K562 (cell line): ENCODE measurements around the gene TMED4. TPM values are rescaled to one million over a fixed set of nuclear protein-coding genes. Genes with fewer than 3 reads are reported as not detected.

Experiments
- CEBPG ChIP-seq, 3 experiments: fragments of 200-800 bp in 1 of 3; sonication (Bioruptor generic) in 1 of 3; sonication (generic) in 1 of 3; formaldehyde crosslinking in 1 of 3; IDR thresholded peaks in 2 of 3; conservative IDR thresholded peaks in 1 of 3; 2 replicates each; pipeline versions ENCODE4 v1.6.1 to v1.8.0; 2016 to 2022; ENCODE audit warnings: missing compliant biosample characterization in 2 of 3, missing genetic modification characterization in 2 of 3, mild to moderate bottlenecking in 1 of 3, missing genetic modification reagents in 1 of 3
- ETV1 ChIP-seq: fragments of 450-650 bp; conservative IDR thresholded peaks from 2 replicates; pipeline ENCODE4 v1.6.1; 2016; ENCODE audit warnings: missing genetic modification characterization, control low read depth, low read depth, missing compliant biosample characterization
- GABPA ChIP-seq: fragments of 200-800 bp; sonication (Bioruptor generic); conservative IDR thresholded peaks from 2 replicates; pipeline ENCODE4 v1.6.1; 2016; ENCODE audit warnings: low read depth, missing genetic modification characterization, missing compliant biosample characterization
- HMGN3 ChIP-seq: IDR thresholded peaks from 2 replicates; pipeline ENCODE4 v1.6.1; 2011; ENCODE audit warnings: borderline replicate concordance, low read depth, mild to moderate bottlenecking, mixed read lengths, low read length; ENCODE audit not compliant: insufficient read length; ENCODE audit errors: extremely low read depth
- NFYB ChIP-seq: IDR thresholded peaks from 2 replicates; pipeline ENCODE4 v1.6.1; 2011; ENCODE audit warnings: mild to moderate bottlenecking, moderate library complexity; ENCODE audit not compliant: insufficient read length; ENCODE audit errors: extremely low read depth
- TCFL5 ChIP-seq: fragments of 250-450 bp; sonication (Bioruptor Pico); conservative IDR thresholded peaks from 2 replicates; pipeline ENCODE4 v1.6.1; 2021; ENCODE audit warnings: mild to moderate bottlenecking, moderate library complexity, matching md5 sums
- ZNF76 ChIP-seq: fragments of 250-450 bp; sonication (Bioruptor Pico); IDR thresholded peaks from 2 replicates; pipeline ENCODE4 v1.4.0; 2020; ENCODE audit warnings: mild to moderate bottlenecking, moderate library complexity, borderline replicate concordance
- polyA plus RNA-seq, 8 experiments: library from polyadenylated mRNA; depleted of rRNA in 4 of 8; stranded (reverse) in 5 of 8; unstranded in 3 of 8; fragments of >200 nt; fragmentation: Nextera tagmentation in 2 of 8; fragmentation: Illumina TruSeq in 1 of 8; extraction: Ambion mirVana in 2 of 8; extraction: Trizol in 1 of 8; gene quantifications; 2 replicates each; pipeline versions ENCODE4 v1.2.1 to v1.2.3, GENCODE V29; 2011 to 2014; ENCODE audit warnings: inconsistent platforms in 1 of 8, missing spikeins in 1 of 8
- total RNA-seq, 7 experiments: library from RNA; depleted of rRNA in 6 of 7; stranded (reverse); fragments of >200 nt in 6 of 7; fragmentation: Illumina TruSeq in 2 of 7; extraction: Trizol in 2 of 7; gene quantifications; 2 replicates each; pipeline versions ENCODE4 v1.2.1 to v1.2.3, GENCODE V29; 2011 to 2021; ENCODE audit warnings: low replicate concordance in 1 of 7
- TF ChIP-seq, protein P1 (sequence below): fragments of 200-800 bp; sonication (Bioruptor generic); IDR thresholded peaks from 2 replicates; pipeline ENCODE4 v1.6.1; 2016; ENCODE audit warnings: missing genetic modification characterization, missing compliant biosample characterization
- TF ChIP-seq, protein P2 (sequence below): fragments of 250-450 bp; sonication (Bioruptor Pico); IDR thresholded peaks from 2 replicates; pipeline ENCODE4 v1.4.0; 2020

Gene TMED4
- total and polyA plus RNA-seq, 9 of the 15 experiments (the other 6 are each of a cell fraction or from before 2014, with no cell fraction given) = 20.3 to 64.0 (median 42.1) TPM

DNA sequence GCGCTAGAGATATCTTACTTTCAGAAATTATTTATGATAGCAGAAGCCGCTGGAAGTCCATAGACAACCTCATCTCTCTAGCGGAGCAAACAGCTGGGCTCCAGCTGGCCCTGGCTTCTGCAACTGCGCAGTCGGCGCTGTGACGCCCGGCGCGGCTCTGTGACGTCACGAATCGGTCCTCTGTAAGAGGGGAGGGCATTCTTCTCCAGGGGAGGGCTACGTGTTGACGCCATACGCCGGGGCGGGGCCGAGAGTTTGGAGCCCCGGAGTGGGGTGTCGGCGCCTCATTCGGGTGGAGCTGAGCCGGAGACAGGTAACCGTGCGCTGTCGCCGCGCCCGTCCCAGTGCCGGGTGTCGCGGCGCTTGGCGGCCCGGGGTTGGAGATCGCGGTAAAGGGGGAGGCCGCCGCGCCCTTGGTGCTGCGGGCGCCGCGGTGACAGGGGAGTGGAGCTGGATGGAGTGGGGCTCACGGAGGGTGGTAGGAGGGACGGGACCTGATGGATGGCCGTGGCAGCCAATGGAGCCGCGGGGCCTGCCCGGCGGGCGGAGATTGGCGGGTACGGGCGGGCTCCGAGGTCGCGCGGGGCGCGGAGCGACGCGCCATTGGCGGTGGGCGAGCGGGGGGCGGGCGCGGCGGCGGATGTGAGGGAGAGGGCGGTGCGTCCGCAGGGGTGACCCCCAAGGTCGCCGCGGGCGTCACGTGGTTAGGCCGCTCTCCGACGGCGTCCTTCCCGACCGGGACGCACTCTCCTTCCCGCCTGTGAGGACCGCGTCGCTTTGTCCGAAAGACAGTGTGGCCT, 24.5 kb upstream of the TMED4 start, which contains the start of gene OGDH (continued):
- TF ChIP-seq, protein P1, sequence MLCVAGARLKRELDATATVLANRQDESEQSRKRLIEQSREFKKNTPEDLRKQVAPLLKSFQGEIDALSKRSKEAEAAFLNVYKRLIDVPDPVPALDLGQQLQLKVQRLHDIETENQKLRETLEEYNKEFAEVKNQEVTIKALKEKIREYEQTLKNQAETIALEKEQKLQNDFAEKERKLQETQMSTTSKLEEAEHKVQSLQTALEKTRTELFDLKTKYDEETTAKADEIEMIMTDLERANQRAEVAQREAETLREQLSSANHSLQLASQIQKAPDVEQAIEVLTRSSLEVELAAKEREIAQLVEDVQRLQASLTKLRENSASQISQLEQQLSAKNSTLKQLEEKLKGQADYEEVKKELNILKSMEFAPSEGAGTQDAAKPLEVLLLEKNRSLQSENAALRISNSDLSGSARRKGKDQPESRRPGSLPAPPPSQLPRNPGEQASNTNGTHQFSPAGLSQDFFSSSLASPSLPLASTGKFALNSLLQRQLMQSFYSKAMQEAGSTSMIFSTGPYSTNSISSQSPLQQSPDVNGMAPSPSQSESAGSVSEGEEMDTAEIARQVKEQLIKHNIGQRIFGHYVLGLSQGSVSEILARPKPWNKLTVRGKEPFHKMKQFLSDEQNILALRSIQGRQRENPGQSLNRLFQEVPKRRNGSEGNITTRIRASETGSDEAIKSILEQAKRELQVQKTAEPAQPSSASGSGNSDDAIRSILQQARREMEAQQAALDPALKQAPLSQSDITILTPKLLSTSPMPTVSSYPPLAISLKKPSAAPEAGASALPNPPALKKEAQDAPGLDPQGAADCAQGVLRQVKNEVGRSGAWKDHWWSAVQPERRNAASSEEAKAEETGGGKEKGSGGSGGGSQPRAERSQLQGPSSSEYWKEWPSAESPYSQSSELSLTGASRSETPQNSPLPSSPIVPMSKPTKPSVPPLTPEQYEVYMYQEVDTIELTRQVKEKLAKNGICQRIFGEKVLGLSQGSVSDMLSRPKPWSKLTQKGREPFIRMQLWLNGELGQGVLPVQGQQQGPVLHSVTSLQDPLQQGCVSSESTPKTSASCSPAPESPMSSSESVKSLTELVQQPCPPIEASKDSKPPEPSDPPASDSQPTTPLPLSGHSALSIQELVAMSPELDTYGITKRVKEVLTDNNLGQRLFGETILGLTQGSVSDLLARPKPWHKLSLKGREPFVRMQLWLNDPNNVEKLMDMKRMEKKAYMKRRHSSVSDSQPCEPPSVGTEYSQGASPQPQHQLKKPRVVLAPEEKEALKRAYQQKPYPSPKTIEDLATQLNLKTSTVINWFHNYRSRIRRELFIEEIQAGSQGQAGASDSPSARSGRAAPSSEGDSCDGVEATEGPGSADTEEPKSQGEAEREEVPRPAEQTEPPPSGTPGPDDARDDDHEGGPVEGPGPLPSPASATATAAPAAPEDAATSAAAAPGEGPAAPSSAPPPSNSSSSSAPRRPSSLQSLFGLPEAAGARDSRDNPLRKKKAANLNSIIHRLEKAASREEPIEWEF (CRISPR knock-in tag) = no peak
- TF ChIP-seq, protein P2, sequence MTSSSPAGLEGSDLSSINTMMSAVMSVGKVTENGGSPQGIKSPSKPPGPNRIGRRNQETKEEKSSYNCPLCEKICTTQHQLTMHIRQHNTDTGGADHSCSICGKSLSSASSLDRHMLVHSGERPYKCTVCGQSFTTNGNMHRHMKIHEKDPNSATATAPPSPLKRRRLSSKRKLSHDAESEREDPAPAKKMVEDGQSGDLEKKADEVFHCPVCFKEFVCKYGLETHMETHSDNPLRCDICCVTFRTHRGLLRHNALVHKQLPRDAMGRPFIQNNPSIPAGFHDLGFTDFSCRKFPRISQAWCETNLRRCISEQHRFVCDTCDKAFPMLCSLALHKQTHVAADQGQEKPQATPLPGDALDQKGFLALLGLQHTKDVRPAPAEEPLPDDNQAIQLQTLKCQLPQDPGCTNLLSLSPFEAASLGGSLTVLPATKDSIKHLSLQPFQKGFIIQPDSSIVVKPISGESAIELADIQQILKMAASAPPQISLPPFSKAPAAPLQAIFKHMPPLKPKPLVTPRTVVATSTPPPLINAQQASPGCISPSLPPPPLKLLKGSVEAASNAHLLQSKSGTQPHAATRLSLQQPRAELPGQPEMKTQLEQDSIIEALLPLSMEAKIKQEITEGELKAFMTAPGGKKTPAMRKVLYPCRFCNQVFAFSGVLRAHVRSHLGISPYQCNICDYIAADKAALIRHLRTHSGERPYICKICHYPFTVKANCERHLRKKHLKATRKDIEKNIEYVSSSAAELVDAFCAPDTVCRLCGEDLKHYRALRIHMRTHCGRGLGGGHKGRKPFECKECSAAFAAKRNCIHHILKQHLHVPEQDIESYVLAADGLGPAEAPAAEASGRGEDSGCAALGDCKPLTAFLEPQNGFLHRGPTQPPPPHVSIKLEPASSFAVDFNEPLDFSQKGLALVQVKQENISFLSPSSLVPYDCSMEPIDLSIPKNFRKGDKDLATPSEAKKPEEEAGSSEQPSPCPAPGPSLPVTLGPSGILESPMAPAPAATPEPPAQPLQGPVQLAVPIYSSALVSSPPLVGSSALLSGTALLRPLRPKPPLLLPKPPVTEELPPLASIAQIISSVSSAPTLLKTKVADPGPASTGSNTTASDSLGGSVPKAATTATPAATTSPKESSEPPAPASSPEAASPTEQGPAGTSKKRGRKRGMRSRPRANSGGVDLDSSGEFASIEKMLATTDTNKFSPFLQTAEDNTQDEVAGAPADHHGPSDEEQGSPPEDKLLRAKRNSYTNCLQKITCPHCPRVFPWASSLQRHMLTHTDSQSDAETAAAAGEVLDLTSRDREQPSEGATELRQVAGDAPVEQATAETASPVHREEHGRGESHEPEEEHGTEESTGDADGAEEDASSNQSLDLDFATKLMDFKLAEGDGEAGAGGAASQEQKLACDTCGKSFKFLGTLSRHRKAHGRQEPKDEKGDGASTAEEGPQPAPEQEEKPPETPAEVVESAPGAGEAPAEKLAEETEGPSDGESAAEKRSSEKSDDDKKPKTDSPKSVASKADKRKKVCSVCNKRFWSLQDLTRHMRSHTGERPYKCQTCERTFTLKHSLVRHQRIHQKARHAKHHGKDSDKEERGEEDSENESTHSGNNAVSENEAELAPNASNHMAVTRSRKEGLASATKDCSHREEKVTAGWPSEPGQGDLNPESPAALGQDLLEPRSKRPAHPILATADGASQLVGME (CRISPR knock-in tag) = 0 out of 2 replicates have a peak, but pooled peaks have one; percentile 15
- no peak for TF ChIP-seq ETV1 (tag)
- TF ChIP-seq CEBPG (CRISPR knock-in tag; IDR thresholded peaks at IDR 0.05) = 0 out of 2 replicates have a peak, but pooled peaks have one; percentile 46
- TF ChIP-seq CEBPG (tag; conservative IDR thresholded peaks at IDR 0.05 in 1 of 2, IDR thresholded peaks at IDR 0.05 in 1 of 2) = no peak; a peak in 1 of 4 replicates
- peak; percentile 85 for TF ChIP-seq NFYB
- TF ChIP-seq TCFL5 = no peak
- peak; percentile 90 for TF ChIP-seq GABPA (tag)
- no peak for TF ChIP-seq ZNF76 (CRISPR knock-in tag)
- peak; percentile 88 for TF ChIP-seq HMGN3
